A673 (cell line): Measurements from ENCODE around the gene PDZD4.

Experiments
- EZH2 ChIP-seq: fragments of 200-600 bp; sonication (generic); IDR thresholded peaks from 2 replicates; pipeline ENCODE4 v1.6.1; 2017; ENCODE audit warnings: borderline replicate concordance, low read depth, mild to moderate bottlenecking, mixed read lengths, antibody characterized with exemption, low read length; ENCODE audit not compliant: poor library complexity, severe bottlenecking
- TF ChIP-seq, protein P1 (sequence below): fragments of 300-800, 200-600 bp; sonication (generic); conservative IDR thresholded peaks from 2 replicates; pipeline ENCODE4 v1.5.1; 2017; ENCODE audit warnings: low read depth, mild to moderate bottlenecking, antibody characterized with exemption, low read length, moderate library complexity, mixed read lengths

DNA sequence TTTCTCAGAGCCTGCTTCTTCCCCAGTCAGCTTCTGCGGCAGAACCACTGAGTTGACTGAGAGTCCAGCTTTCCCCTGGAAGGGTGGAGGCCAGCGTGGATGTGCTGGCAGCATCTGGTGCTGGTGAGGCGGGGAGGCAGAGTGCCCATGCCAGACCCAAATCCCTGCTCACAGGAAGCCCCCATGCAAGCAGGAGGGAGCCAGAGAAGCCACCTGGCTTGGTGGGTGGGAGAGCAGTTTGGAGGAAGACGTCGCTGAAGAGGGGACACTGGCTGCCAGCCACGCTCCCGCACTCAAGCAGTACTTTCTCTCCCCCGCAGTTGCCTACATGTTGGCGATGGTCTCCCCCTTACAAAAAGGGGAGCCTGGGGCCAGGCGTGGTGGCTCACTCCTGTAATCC lies 6.0 kb downstream of the PDZD4 start:
- TF ChIP-seq, protein P1, sequence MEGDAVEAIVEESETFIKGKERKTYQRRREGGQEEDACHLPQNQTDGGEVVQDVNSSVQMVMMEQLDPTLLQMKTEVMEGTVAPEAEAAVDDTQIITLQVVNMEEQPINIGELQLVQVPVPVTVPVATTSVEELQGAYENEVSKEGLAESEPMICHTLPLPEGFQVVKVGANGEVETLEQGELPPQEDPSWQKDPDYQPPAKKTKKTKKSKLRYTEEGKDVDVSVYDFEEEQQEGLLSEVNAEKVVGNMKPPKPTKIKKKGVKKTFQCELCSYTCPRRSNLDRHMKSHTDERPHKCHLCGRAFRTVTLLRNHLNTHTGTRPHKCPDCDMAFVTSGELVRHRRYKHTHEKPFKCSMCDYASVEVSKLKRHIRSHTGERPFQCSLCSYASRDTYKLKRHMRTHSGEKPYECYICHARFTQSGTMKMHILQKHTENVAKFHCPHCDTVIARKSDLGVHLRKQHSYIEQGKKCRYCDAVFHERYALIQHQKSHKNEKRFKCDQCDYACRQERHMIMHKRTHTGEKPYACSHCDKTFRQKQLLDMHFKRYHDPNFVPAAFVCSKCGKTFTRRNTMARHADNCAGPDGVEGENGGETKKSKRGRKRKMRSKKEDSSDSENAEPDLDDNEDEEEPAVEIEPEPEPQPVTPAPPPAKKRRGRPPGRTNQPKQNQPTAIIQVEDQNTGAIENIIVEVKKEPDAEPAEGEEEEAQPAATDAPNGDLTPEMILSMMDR, result no peak
- TF ChIP-seq EZH2, result no peak
